IPS DF 19.7 (cell line): ENCODE measurements around the gene PODN.

Experiments used
- DNase-seq: peaks from one replicate; pipeline ENCODE4 v3.0.0-alpha.2; 2013; ENCODE audit warnings: low read depth, low spot score

PODN gene

GRCh38 chr1:53089478-53090226 is 27.6 kb downstream of the PODN start:
- DNase-seq: no peak

GRCh38 chr1:53090227-53091147 is 28.5 kb downstream of the PODN start:
- DNase-seq: no peak

GRCh38 chr1:53091841-53092645 is 30.0 kb downstream of the PODN start:
- DNase-seq: no peak

GRCh38 chr1:53092659-53093450 is 30.8 kb downstream of the PODN start:
- DNase-seq: no peak

- no peak for DNase-seq
Measured at GRCh38 chr1:53093451-53093754, 31.4 kb downstream of the PODN start.

- DNase-seq: no peak
Measured at GRCh38 chr1:53093778-53094532, 31.9 kb downstream of the PODN start.

- no peak for DNase-seq
Measured at GRCh38 chr1:53094533-53094919, 32.5 kb downstream of the PODN start.

- DNase-seq: no peak
Measured at GRCh38 chr1:53104289-53104913, 42.4 kb downstream of the PODN start.

- no peak for DNase-seq
Measured at GRCh38 chr1:53107090-53107489, 45.1 kb downstream of the PODN start.

- DNase-seq: no peak
Measured at GRCh38 chr1:53107570-53108322, 45.7 kb downstream of the PODN start.

- DNase-seq: no peak
Measured at GRCh38 chr1:53108646-53109580, 46.9 kb downstream of the PODN start.

- no peak for DNase-seq
Measured at GRCh38 chr1:53110370-53111072, 48.5 kb downstream of the PODN start.

GRCh38 chr1:53111073-53111556 is 49.1 kb downstream of the PODN start:
- DNase-seq: no peak

GRCh38 chr1:53111693-53112092 is 49.7 kb downstream of the PODN start:
- DNase-seq: no peak

- DNase-seq: no peak
Measured at GRCh38 chr1:53112271-53112774, 50.3 kb downstream of the PODN start.

- no peak for DNase-seq
Measured at GRCh38 chr1:53112861-53113260, 50.8 kb downstream of the PODN start.

- no peak for DNase-seq
Measured at GRCh38 chr1:53114090-53114489, 52.1 kb downstream of the PODN start.
